Neural cell (in vitro differentiated cells): Measurements from ENCODE around the gene RAF1. TPM values are rescaled to one million over a fixed set of nuclear protein-coding genes. Genes with fewer than 3 reads are reported as not detected.

Source experiments
- H2AFZ ChIP-seq: fragments of 200-600, 300-800 bp; sonication (generic), shearing (Covaris generic); 2 replicates; pipeline ENCODE4 v1.6.0; 2014; ENCODE audit warnings: low read depth, mild to moderate bottlenecking, antibody characterized with exemption, low read length, moderate library complexity
- H3F3A ChIP-seq: fragments of 200-600 bp; shearing (Covaris generic); 2 replicates; pipeline ENCODE4 v1.6.1; 2016; ENCODE audit warnings: mild to moderate bottlenecking, moderate library complexity, mixed read lengths, antibody characterized with exemption, low read length; ENCODE audit not compliant: insufficient read depth, poor library complexity, severe bottlenecking
- H3K27ac ChIP-seq: fragments of 200-600, 300-800 bp; sonication (generic), shearing (Covaris generic); 2 replicates; pipeline ENCODE4 v1.5.1; 2014; ENCODE audit warnings: mild to moderate bottlenecking, low read length, moderate library complexity
- H3K27me3 ChIP-seq: fragments of 300-800, 200-600 bp; sonication (generic), shearing (Covaris generic); 2 replicates; pipeline ENCODE4 v1.6.0; 2014; ENCODE audit warnings: mild to moderate bottlenecking, low read depth, low read length, moderate library complexity; ENCODE audit not compliant: insufficient read depth
- H3K36me3 ChIP-seq: fragments of 300-800, 200-600 bp; sonication (generic), shearing (Covaris generic); 2 replicates; pipeline ENCODE4 v1.5.1; 2014; ENCODE audit warnings: mild to moderate bottlenecking, antibody characterized with exemption, low read length, moderate library complexity; ENCODE audit not compliant: insufficient read depth
- H3K4me2 ChIP-seq: fragments of 300-800, 200-600 bp; sonication (generic), shearing (Covaris generic); 2 replicates; pipeline ENCODE4 v1.6.0; 2014; ENCODE audit warnings: mild to moderate bottlenecking, low read length
- H3K4me3 ChIP-seq: fragments of 300-800, 200-600 bp; sonication (generic), shearing (Covaris generic); 2 replicates; pipeline ENCODE4 v1.5.1; 2014; ENCODE audit warnings: mild to moderate bottlenecking, low read length, moderate library complexity
- H3K79me2 ChIP-seq: fragments of 200-600 bp; shearing (Covaris generic); replicated peaks from 2 replicates; pipeline ENCODE4 v1.6.0; 2014; ENCODE audit warnings: mild to moderate bottlenecking, low read length, moderate library complexity; ENCODE audit not compliant: insufficient read depth
- H3K9ac ChIP-seq: fragments of 300-800, 200-600 bp; sonication (generic), shearing (Covaris generic); 2 replicates; pipeline ENCODE4 v1.6.1; 2016; ENCODE audit warnings: mild to moderate bottlenecking, low read length, mixed read lengths
- H3K9me2 ChIP-seq: fragments of 200-600 bp; shearing (Covaris generic); 2 replicates; pipeline ENCODE4 v1.6.1; 2016; ENCODE audit warnings: mild to moderate bottlenecking, low read length, mixed read lengths; ENCODE audit not compliant: insufficient read depth
- H3K9me3 ChIP-seq: fragments of 200-600, 300-800 bp; sonication (generic), shearing (Covaris generic); 2 replicates; pipeline ENCODE4 v1.6.1; 2016; ENCODE audit warnings: mild to moderate bottlenecking, mixed run types, low read length, moderate library complexity, mixed read lengths
- H4K20me1 ChIP-seq: fragments of 200-600 bp; shearing (Covaris generic); 2 replicates; pipeline ENCODE4 v1.6.1; 2016; ENCODE audit warnings: mild to moderate bottlenecking, mixed run types; ENCODE audit not compliant: insufficient read depth
- CTCF ChIP-seq: fragments of 450-650 bp; IDR thresholded peaks from 2 replicates; pipeline ENCODE4 v1.5.1; 2014; ENCODE audit warnings: antibody characterized with exemption, mild to moderate bottlenecking, moderate library complexity; ENCODE audit not compliant: poor library complexity, severe bottlenecking
- EP300 ChIP-seq: fragments of 450-650 bp; conservative IDR thresholded peaks from 2 replicates; pipeline ENCODE4 v1.6.1; 2014; ENCODE audit warnings: antibody characterized with exemption, mild to moderate bottlenecking, moderate library complexity; ENCODE audit not compliant: poor library complexity, severe bottlenecking
- MXI1 ChIP-seq: fragments of 450-650 bp; conservative IDR thresholded peaks from 2 replicates; pipeline ENCODE4 v1.6.1; 2014; ENCODE audit warnings: antibody characterized with exemption, mild to moderate bottlenecking; ENCODE audit not compliant: poor library complexity, severe bottlenecking
- POLR2AphosphoS5 ChIP-seq: IDR thresholded peaks from 2 replicates; pipeline ENCODE4 v1.6.1; 2012
- RAD21 ChIP-seq: fragments of 450-650 bp; conservative IDR thresholded peaks from 2 replicates; pipeline ENCODE4 v1.6.1; 2014; ENCODE audit warnings: antibody characterized with exemption, mild to moderate bottlenecking, moderate library complexity
- SMC3 ChIP-seq: fragments of 450-650 bp; conservative IDR thresholded peaks from 2 replicates; pipeline ENCODE4 v1.6.1; 2014; ENCODE audit warnings: antibody characterized with exemption, mild to moderate bottlenecking, moderate library complexity; ENCODE audit not compliant: poor library complexity
- TAF1 ChIP-seq: IDR thresholded peaks from 2 replicates; pipeline ENCODE4 v1.6.1; 2012; ENCODE audit warnings: low read depth
- polyA plus RNA-seq: library from polyadenylated mRNA; depleted of rRNA; stranded (reverse); fragments of >200 nt; gene quantifications from 2 replicates; pipeline ENCODE4 v1.2.3, GENCODE V29; 2014
- TF ChIP-seq, protein P1 (sequence below): IDR thresholded peaks from 2 replicates; pipeline ENCODE4 v1.6.1; 2012; ENCODE audit warnings: borderline replicate concordance

Gene RAF1
- polyA plus RNA-seq, 1 donor from 2014 or later: 215 TPM

DNA sequence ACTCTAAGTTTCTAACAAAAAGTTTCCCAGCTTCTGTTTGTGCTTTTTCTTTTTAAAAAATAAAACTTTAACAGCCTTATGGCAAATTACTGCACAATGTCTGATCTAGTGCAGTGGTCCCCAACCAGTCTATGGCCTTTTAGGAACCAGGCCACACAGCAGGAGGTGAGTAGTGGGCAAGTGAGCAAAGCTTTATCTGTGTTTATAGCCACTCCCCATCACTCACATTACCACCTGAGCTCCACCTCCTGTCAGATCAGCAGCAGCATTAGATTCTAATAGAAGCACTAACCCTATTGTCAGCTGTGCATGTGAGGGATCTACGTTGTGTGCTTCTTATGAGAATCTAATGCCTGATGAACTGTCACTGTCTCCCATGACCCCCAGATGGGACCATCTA lies 101.5 kb downstream of the RAF1 start:
- Histone ChIP-seq H3K79me2 (peaks cover 87% of the 10 kb centered on the region), H2AFZ (no peak overlapping the region), H3K9me2 (no peaks in the 10 kb centered on the region), H3K4me2 (no peak overlapping the region), H3K9ac (no peak overlapping the region), H4K20me1 (no peaks in the 10 kb centered on the region), H3F3A (no peaks in the 10 kb centered on the region), H3K4me3 (no peak overlapping the region), H3K27ac (no peak overlapping the region), H3K9me3 (peaks cover 4% of the 10 kb centered on the region), H3K36me3 (no peaks in the 10 kb centered on the region), H3K27me3 (no peaks in the 10 kb centered on the region)
- no peak for TF ChIP-seq MXI1
- TF ChIP-seq POLR2AphosphoS5: no peak
- TF ChIP-seq, protein P1, sequence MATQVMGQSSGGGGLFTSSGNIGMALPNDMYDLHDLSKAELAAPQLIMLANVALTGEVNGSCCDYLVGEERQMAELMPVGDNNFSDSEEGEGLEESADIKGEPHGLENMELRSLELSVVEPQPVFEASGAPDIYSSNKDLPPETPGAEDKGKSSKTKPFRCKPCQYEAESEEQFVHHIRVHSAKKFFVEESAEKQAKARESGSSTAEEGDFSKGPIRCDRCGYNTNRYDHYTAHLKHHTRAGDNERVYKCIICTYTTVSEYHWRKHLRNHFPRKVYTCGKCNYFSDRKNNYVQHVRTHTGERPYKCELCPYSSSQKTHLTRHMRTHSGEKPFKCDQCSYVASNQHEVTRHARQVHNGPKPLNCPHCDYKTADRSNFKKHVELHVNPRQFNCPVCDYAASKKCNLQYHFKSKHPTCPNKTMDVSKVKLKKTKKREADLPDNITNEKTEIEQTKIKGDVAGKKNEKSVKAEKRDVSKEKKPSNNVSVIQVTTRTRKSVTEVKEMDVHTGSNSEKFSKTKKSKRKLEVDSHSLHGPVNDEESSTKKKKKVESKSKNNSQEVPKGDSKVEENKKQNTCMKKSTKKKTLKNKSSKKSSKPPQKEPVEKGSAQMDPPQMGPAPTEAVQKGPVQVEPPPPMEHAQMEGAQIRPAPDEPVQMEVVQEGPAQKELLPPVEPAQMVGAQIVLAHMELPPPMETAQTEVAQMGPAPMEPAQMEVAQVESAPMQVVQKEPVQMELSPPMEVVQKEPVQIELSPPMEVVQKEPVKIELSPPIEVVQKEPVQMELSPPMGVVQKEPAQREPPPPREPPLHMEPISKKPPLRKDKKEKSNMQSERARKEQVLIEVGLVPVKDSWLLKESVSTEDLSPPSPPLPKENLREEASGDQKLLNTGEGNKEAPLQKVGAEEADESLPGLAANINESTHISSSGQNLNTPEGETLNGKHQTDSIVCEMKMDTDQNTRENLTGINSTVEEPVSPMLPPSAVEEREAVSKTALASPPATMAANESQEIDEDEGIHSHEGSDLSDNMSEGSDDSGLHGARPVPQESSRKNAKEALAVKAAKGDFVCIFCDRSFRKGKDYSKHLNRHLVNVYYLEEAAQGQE: no peak
- TF ChIP-seq RAD21: no peak
- no peak for TF ChIP-seq CTCF
- TF ChIP-seq TAF1: no peak
- no peak for TF ChIP-seq EP300
- TF ChIP-seq SMC3: no peak

- H3K27ac ChIP-seq: peak overlapping the region; percentile 86
- no peaks in the 10 kb centered on the region for H3K27me3 ChIP-seq
- no peak overlapping the region for H3K9ac ChIP-seq
- H3K4me3 ChIP-seq: no peak overlapping the region
- H3K9me2 ChIP-seq: no peaks in the 10 kb centered on the region
- H2AFZ ChIP-seq: no peak overlapping the region
- TF ChIP-seq, protein P1: no peak
- no peak for TF ChIP-seq EP300
- no peak for TF ChIP-seq MXI1
- no peak for TF ChIP-seq CTCF
- no peak for TF ChIP-seq SMC3
- no peak for TF ChIP-seq POLR2AphosphoS5
- TF ChIP-seq TAF1: no peak
- no peak overlapping the region for H3K4me2 ChIP-seq
- peaks cover 82% of the 10 kb centered on the region for H3K79me2 ChIP-seq
- peaks cover 4% of the 10 kb centered on the region for H3K9me3 ChIP-seq
- no peaks in the 10 kb centered on the region for H3K36me3 ChIP-seq
- no peaks in the 10 kb centered on the region for H4K20me1 ChIP-seq
- H3F3A ChIP-seq: no peaks in the 10 kb centered on the region
These were observed 102.5 kb downstream of the RAF1 start for GRCh38 chr3:12561397-12561796.
